ENCODE results near the gene NCBP2L.

- no peak for TF ChIP-seq POLR2AphosphoS5 (IDR thresholded peaks at IDR 0.05)
- no peak for TF ChIP-seq CTCF (IDR thresholded peaks at IDR 0.05)
- no peak for TF ChIP-seq EP300 (IDR thresholded peaks at IDR 0.05; ENCODE audit: low read depth)
- TF ChIP-seq POLR2A (IDR thresholded peaks at IDR 0.05), result no peak
Measured at GRCh38 chrX:107738768-107739167, 38.8 kb upstream of the NCBP2L start.
